VCaP (cell line): ENCODE measurements around the gene B4GALT1.

Source experiments
- H3K27ac ChIP-seq: fragments of 450-650 bp; 2 replicates; pipeline ENCODE4 v1.5.1; 2017
- TF ChIP-seq, protein P1 (sequence below): fragments of 450-650 bp; conservative IDR thresholded peaks from 2 replicates; pipeline ENCODE4 v1.5.1; 2017; ENCODE audit warnings: mild to moderate bottlenecking, moderate library complexity

Gene B4GALT1

GRCh38 chr9:33167084-33167971 is at the start of gene B4GALT1:
Gene B4GALT1 (minus strand): TSS chr9:33167336. CDS start chr9:33167169, 167 bp downstream.
- TF ChIP-seq, protein P1, sequence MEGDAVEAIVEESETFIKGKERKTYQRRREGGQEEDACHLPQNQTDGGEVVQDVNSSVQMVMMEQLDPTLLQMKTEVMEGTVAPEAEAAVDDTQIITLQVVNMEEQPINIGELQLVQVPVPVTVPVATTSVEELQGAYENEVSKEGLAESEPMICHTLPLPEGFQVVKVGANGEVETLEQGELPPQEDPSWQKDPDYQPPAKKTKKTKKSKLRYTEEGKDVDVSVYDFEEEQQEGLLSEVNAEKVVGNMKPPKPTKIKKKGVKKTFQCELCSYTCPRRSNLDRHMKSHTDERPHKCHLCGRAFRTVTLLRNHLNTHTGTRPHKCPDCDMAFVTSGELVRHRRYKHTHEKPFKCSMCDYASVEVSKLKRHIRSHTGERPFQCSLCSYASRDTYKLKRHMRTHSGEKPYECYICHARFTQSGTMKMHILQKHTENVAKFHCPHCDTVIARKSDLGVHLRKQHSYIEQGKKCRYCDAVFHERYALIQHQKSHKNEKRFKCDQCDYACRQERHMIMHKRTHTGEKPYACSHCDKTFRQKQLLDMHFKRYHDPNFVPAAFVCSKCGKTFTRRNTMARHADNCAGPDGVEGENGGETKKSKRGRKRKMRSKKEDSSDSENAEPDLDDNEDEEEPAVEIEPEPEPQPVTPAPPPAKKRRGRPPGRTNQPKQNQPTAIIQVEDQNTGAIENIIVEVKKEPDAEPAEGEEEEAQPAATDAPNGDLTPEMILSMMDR, result 0 out of 2 replicates have a peak, but pooled peaks have one; percentile 29
- H3K27ac ChIP-seq, result peak within 1 kb of the TSS; percentile 83

- H3K27ac ChIP-seq, result no peak overlapping the region
- TF ChIP-seq, protein P1, result no peak
Observed at GRCh38 chr9:33211695-33212393, 44.7 kb upstream of the B4GALT1 start.

GRCh38 chr9:33210006-33210715 is 43.0 kb upstream of the B4GALT1 start:
- H3K27ac ChIP-seq, result no peak overlapping the region
- TF ChIP-seq, protein P1, result no peak

- no peak overlapping the region for H3K27ac ChIP-seq
- TF ChIP-seq, protein P1, result no peak
Observed at GRCh38 chr9:33209394-33209793, 42.3 kb upstream of the B4GALT1 start.

DNA sequence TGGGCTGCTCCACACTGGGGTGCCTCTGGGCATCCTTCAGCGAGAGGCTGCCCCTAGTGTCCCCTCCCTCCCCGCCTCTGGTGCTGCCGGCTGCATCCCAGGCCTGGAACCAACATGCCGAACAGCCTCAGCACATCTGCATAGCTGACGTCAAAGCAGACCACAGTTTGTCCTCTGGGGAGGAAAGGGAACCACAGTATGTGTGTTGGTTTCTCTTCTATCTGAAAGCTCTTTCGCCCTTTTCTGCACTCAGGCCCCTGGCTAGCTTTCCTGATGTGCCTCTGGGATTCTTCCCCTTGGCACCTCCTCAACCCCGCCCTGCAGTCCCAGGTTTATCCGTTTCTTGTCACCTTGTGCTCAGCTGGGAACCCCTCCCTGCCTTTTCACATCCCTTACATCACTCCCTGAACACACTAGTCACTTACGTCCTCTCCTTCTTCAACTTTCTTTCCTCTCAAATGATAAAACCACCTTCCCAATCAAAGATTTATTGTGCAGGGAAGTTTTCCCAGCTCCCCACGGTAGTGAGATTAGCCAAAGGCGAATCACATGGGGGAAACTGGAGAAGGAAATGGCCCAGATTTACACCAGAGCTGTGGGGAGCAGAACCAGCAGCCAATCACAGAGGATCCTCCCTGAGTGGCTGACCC is 35.5 kb upstream of the B4GALT1 start:
- no peak overlapping the region for H3K27ac ChIP-seq
- TF ChIP-seq, protein P1, result no peak

GRCh38 chr9:33202018-33202417 is 34.9 kb upstream of the B4GALT1 start:
- no peak overlapping the region for H3K27ac ChIP-seq
- TF ChIP-seq, protein P1, result no peak
